IMR-90 (cell line): ENCODE data around the gene NPIPB2. TPM values are rescaled to one million over a fixed set of nuclear protein-coding genes. Genes with fewer than 3 reads are reported as not detected.

Source experiments
- ATAC-seq: fragments of 200-7000 bp; cut with Tn5 transposase; 2 replicates; pipeline ENCODE4 v1.9.1; 2020; ENCODE audit warnings: low read depth, mild to moderate bottlenecking, moderate library complexity
- BruUV-seq: library from RNA; stranded (reverse); fragments of 400-500 nt; replicated peaks from 2 replicates; lab custom pipeline; 2021; lab: Mats Ljungman, UMichigan
- CTCF ChIA-PET: fragments of 300-600 bp; formaldehyde crosslinking; extraction: SDS; loops from one replicate; lab custom pipeline; 2021; ENCODE audit warnings: antibody characterized with exemption; lab: Yijun Ruan, JAX
- POLR2A ChIA-PET: fragments of 300-600 bp; sonication (Branson Sonifier 250); formaldehyde crosslinking; loops from one replicate; lab custom pipeline; 2022; ENCODE audit warnings: antibody characterized with exemption; ENCODE audit not compliant: unreplicated experiment; lab: Charles Lee
- DNase-seq: peaks from one replicate; pipeline ENCODE4 v3.0.0; 2013
- H2AFZ ChIP-seq: replicated peaks from 2 replicates; pipeline ENCODE3; 2013; ENCODE audit warnings: low read length, mild to moderate bottlenecking; ENCODE audit not compliant: poor library complexity
- H2AK5ac ChIP-seq: 2 replicates; pipeline ENCODE4 v1.6.1; 2013; ENCODE audit warnings: low read depth, low read length, inconsistent platforms
- H2AK9ac ChIP-seq: replicated peaks from 2 replicates; pipeline ENCODE3; 2013; ENCODE audit warnings: mild to moderate bottlenecking, low read depth, low read length, moderate library complexity; ENCODE audit not compliant: poor library complexity
- H2BK120ac ChIP-seq: 2 replicates; pipeline ENCODE4 v1.6.1; 2013; ENCODE audit warnings: low read depth, low read length, inconsistent platforms
- H2BK15ac ChIP-seq: 3 replicates; pipeline ENCODE4 v1.6.1; 2013; ENCODE audit warnings: low read depth, low read length, inconsistent platforms
- H2BK20ac ChIP-seq: 2 replicates; pipeline ENCODE4 v1.6.1; 2013; ENCODE audit warnings: low read depth, mild to moderate bottlenecking, inconsistent platforms, low read length, moderate library complexity
- H2BK5ac ChIP-seq: 2 replicates; pipeline ENCODE4 v1.6.1; 2013; ENCODE audit warnings: mild to moderate bottlenecking, low read depth, low read length, inconsistent platforms; ENCODE audit not compliant: poor library complexity, severe bottlenecking
- H3K14ac ChIP-seq: replicated peaks from 2 replicates; pipeline ENCODE4 v1.6.1; 2013; ENCODE audit warnings: low read depth, low read length, inconsistent platforms
- H3K18ac ChIP-seq: 2 replicates; pipeline ENCODE4 v1.6.1; 2013; ENCODE audit warnings: low read depth, low read length, control low read depth
- H3K23ac ChIP-seq: 2 replicates; pipeline ENCODE4 v1.6.1; 2013; ENCODE audit warnings: low read depth, low read length, inconsistent platforms
- H3K27ac ChIP-seq: 2 replicates; pipeline ENCODE4 v1.5.1; 2013; ENCODE audit warnings: mild to moderate bottlenecking, control low read depth, low read length; ENCODE audit not compliant: insufficient read depth
- H3K27me3 ChIP-seq: 2 replicates; pipeline ENCODE4 v1.6.1; 2013; ENCODE audit warnings: low read length; ENCODE audit not compliant: control insufficient read depth, insufficient read depth
- H3K36me3 ChIP-seq: 2 replicates; pipeline ENCODE4 v1.6.1; 2013; ENCODE audit warnings: low read length, mixed read lengths; ENCODE audit not compliant: control insufficient read depth, insufficient read depth
- H3K4ac ChIP-seq: 2 replicates; pipeline ENCODE4 v1.6.1; 2013; ENCODE audit warnings: low read depth, low read length, inconsistent platforms
- H3K4me1 ChIP-seq: 2 replicates; pipeline ENCODE4 v1.6.1; 2013; ENCODE audit warnings: low read length, mixed read lengths; ENCODE audit not compliant: control insufficient read depth, insufficient read depth
- H3K4me2 ChIP-seq: 2 replicates; pipeline ENCODE4 v1.6.1; 2013; ENCODE audit warnings: low read depth, mild to moderate bottlenecking, control low read depth, low read length, moderate library complexity
- H3K4me3 ChIP-seq: 2 replicates; pipeline ENCODE4 v1.5.1; 2013; ENCODE audit warnings: low read depth, mild to moderate bottlenecking, control low read depth, low read length, moderate library complexity; ENCODE audit not compliant: insufficient read depth
- H3K56ac ChIP-seq: 2 replicates; pipeline ENCODE4 v1.6.1; 2013; ENCODE audit warnings: low read length, inconsistent platforms; ENCODE audit not compliant: insufficient read depth; ENCODE audit errors: extremely low read depth
- H3K79me1 ChIP-seq, 2 experiments: 2 replicates each; pipeline ENCODE4 v1.6.1; 2013; ENCODE audit warnings: low read length in 2 of 2, inconsistent platforms in 1 of 2, low read depth in 1 of 2
- H3K9ac ChIP-seq: 2 replicates; pipeline ENCODE4 v1.6.1; 2013; ENCODE audit warnings: low read depth, low read length, control low read depth
- H3K9me1 ChIP-seq: 2 replicates; pipeline ENCODE4 v1.6.1; 2013; ENCODE audit warnings: low read length, inconsistent platforms; ENCODE audit not compliant: insufficient read depth
- H3K9me3 ChIP-seq: 2 replicates; pipeline ENCODE4 v1.6.1; 2013; ENCODE audit warnings: low read length; ENCODE audit not compliant: control insufficient read depth, insufficient read depth
- H4K20me1 ChIP-seq: 2 replicates; pipeline ENCODE4 v1.6.1; 2013; ENCODE audit warnings: low read length, inconsistent platforms; ENCODE audit not compliant: insufficient read depth
- H4K5ac ChIP-seq: 2 replicates; pipeline ENCODE4 v1.6.1; 2013; ENCODE audit warnings: mild to moderate bottlenecking, low read depth, low read length, control low read depth
- H4K8ac ChIP-seq, 2 experiments: 2 replicates each; pipeline ENCODE4 v1.6.1; 2013; ENCODE audit warnings: low read depth in 2 of 2, low read length in 2 of 2, control low read depth in 1 of 2, inconsistent platforms in 1 of 2
- H4K91ac ChIP-seq: 2 replicates; pipeline ENCODE4 v1.6.1; 2013; ENCODE audit warnings: low read depth, low read length, inconsistent platforms; ENCODE audit not compliant: insufficient read depth
- CTCF ChIP-seq: conservative IDR thresholded peaks from 2 replicates; pipeline ENCODE4 v1.5.1; 2012; ENCODE audit warnings: mild to moderate bottlenecking, low read depth, low read length, improper control_type of control experiment
- FOS ChIP-seq: fragments of 150-350 bp; IDR thresholded peaks from 2 replicates; pipeline ENCODE4 v1.6.1; 2016; ENCODE audit warnings: low read depth, low read length
- MAFK ChIP-seq: IDR thresholded peaks from 2 replicates; pipeline ENCODE4 v1.6.1; 2012; ENCODE audit warnings: low read depth, low read length, improper control_type of control experiment
- MAZ ChIP-seq: IDR thresholded peaks from 2 replicates; pipeline ENCODE4 v1.6.1; 2012; ENCODE audit warnings: low read depth, mild to moderate bottlenecking, low read length, improper control_type of control experiment, moderate library complexity, borderline replicate concordance
- NFE2L2 ChIP-seq: fragments of 150-350 bp; IDR thresholded peaks from 2 replicates; pipeline ENCODE4 v1.6.1; 2016; ENCODE audit warnings: low read depth, mild to moderate bottlenecking, low read length
- POLR2A ChIP-seq: IDR thresholded peaks from 2 replicates; pipeline ENCODE4 v1.6.1; 2012; ENCODE audit warnings: mild to moderate bottlenecking, low read depth, low read length
- RAD21 ChIP-seq: IDR thresholded peaks from 2 replicates; pipeline ENCODE4 v1.6.1; 2012; ENCODE audit warnings: low read length, improper control_type of control experiment
- RFX5 ChIP-seq: IDR thresholded peaks from 2 replicates; pipeline ENCODE4 v1.8.0; 2012; ENCODE audit warnings: low read depth, mild to moderate bottlenecking, low read length, moderate library complexity
- USF2 ChIP-seq: fragments of 150-350 bp; IDR thresholded peaks from 2 replicates; pipeline ENCODE4 v1.6.1; 2017; ENCODE audit warnings: mild to moderate bottlenecking, antibody characterized with exemption, low read length, low read depth
- WGBS, 2 experiments: methylation state at CpG; one replicate each; pipeline versions ENCODE4 v1.1.5 to v1.1.7; 2013; ENCODE audit warnings: missing lambda C conversion rate in 2 of 2; ENCODE audit not compliant: insufficient read length in 1 of 2; ENCODE audit errors: extremely low coverage in 2 of 2; 5-methylcytosine and 5-hydroxymethylcytosine counted together
- dilution Hi-C: fragments of 300-500 bp; cut with HindIII; formaldehyde crosslinking; loops from one replicate; pipeline ENCODE4 v1.14.3; 2018; ENCODE audit warnings: low sequenced_read_pairs; ENCODE audit not compliant: unreplicated experiment
- in situ Hi-C: fragments of 300-500 bp; cut with MboI; formaldehyde crosslinking; loops from 3 replicates; pipeline ENCODE4 v1.14.3; 2019; ENCODE audit warnings: low sequenced_read_pairs, inconsistent platforms, mixed read lengths
- intact Hi-C: fragments of 100-400 bp; cut with micrococcal nuclease; formaldehyde crosslinking; loops from 2 replicates; pipeline ENCODE4 v1.10.0; 2022
- polyA plus RNA-seq, 3 experiments: library from polyadenylated mRNA; depleted of rRNA; stranded (reverse); fragments of >200 nt; gene quantifications; 2 replicates each; pipeline ENCODE4 v1.2.3, GENCODE V29; 2012; ENCODE audit warnings: low replicate concordance in 1 of 3
- total RNA-seq: library from RNA; depleted of rRNA; stranded (reverse); fragments of >200 nt; gene quantifications from 2 replicates; pipeline ENCODE4 v1.2.3, GENCODE V29; 2012

Gene NPIPB2
- total and polyA plus RNA-seq, 2 of the 4 experiments (the other 2 are of a cell fraction) = 2.2 to 7.7 TPM

- dilution Hi-C loops = no loop called here
Observed at GRCh38 chr16:11880007-11880406, 61.8 kb downstream of the NPIPB2 start.

More at GRCh38 chr16:11880007-11880406, 61.8 kb downstream of the NPIPB2 start:
- POLR2A ChIA-PET = no interaction called here
- no peak overlapping the region for H4K5ac ChIP-seq
- H3K27me3 ChIP-seq = no peaks in the 10 kb centered on the region
- H3K4me3 ChIP-seq = no peak overlapping the region
- no peak overlapping the region for H2AK5ac ChIP-seq
- no peak overlapping the region for H2BK15ac ChIP-seq
- BruUV-seq = no TSS peak
- H4K91ac ChIP-seq = no peak overlapping the region
- peaks cover 16 to 32% of the 10 kb centered on the region in 2 experiments for H3K79me1 ChIP-seq
- CTCF ChIA-PET = no interaction called here
- no peak overlapping the region for H3K14ac ChIP-seq
- no peak overlapping the region for H2BK20ac ChIP-seq
- H3K4me2 ChIP-seq = no peak overlapping the region
- WGBS, 2 experiments = no CpG with 5 or more reads among the region's 5 CpGs
- in situ Hi-C loops = no loop called here
- H3K36me3 ChIP-seq = peaks cover 41% of the 10 kb centered on the region
- intact Hi-C loops = no loop called here
- H2AFZ ChIP-seq = no peak overlapping the region
- H3K23ac ChIP-seq = no peak overlapping the region
- DNase-seq (no peak), ATAC-seq (no peak)
- no peak overlapping the region for H2BK5ac ChIP-seq
- H3K4me1 ChIP-seq = no peaks in the 10 kb centered on the region
- no peak overlapping the region for H4K8ac ChIP-seq
- no peak overlapping the region for H2AK9ac ChIP-seq
- no peak overlapping the region for H2BK120ac ChIP-seq
- no peaks in the 10 kb centered on the region for H3K9me3 ChIP-seq
- H4K20me1 ChIP-seq = peaks cover 5% of the 10 kb centered on the region; the same call in 1 of the 2 replicates
- no peak overlapping the region for H3K4ac ChIP-seq
- H3K9me1 ChIP-seq = no peaks in the 10 kb centered on the region
- H3K56ac ChIP-seq = no peak overlapping the region
- no peak overlapping the region for H3K9ac ChIP-seq
- H3K18ac ChIP-seq = no peak overlapping the region
- no peak for TF ChIP-seq MAFK
- no peak for TF ChIP-seq USF2
- TF ChIP-seq FOS = no peak
- no peak for TF ChIP-seq NFE2L2
- TF ChIP-seq POLR2A = no peak
- TF ChIP-seq MAZ = no peak
- no peak for TF ChIP-seq CTCF
- no peak for TF ChIP-seq RFX5
- no peak for TF ChIP-seq RAD21
- no peak overlapping the region for H3K27ac ChIP-seq
